Measurements from ENCODE around the gene MCTP1.
"Not testable (repeated sequence)": the region's sequence is repeated elsewhere in the genome, so short reads cannot be mapped to it uniquely, and the experiment has no call there.

Gene MCTP1

GRCh38 chr5:94977437-94977836, 307.5 kb downstream of the MCTP1 start:
- FAIRE-seq, result no peak
- DNase-seq (ENCODE audit: insufficient read length, low spot score), result no peak

DNA sequence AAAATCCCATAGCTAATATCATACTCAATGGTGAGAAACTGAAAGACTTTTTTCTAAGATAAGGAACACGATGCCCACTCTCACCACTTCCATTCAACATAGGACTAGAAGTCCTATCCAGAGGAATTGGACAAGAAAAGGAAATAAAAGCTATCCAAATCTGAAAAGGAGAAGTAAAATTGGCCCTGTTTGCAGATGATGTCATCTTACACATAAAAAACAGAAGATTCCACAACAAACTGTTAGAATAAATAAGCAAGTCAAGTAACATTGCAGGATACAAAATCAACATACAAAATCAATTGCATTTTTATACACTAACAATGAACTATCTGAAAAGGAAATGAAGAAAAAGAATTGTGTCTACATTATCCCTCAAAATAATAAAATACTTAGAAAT, 308.0 kb downstream of the MCTP1 start:
- DNase-seq (ENCODE audit: insufficient read length, low spot score) (no peak), FAIRE-seq (peak; percentile 8)

DNA sequence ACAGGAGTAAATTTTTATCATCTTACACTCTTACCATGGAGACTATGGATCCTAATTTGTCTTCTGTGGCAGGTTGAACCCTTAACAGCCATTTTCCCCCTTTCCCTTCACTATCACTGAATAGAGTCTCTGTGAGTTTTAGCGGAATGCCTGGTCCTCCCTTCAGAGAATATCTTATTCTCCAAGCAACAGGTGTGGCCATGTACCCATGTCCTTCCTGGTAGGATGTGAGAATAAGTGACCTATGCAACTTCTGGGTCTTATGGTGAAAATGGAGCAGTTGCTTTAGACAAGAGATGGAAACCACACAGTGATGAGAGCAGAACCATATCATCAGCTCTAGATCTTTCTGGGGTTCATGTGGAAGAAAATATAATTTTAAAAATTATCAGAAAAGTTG, 312.6 kb downstream of the MCTP1 start:
- DNase-seq (ENCODE audit: insufficient read length, low spot score) (no peak), FAIRE-seq (no peak)

- peak; percentile 83 for FAIRE-seq
- no peak for DNase-seq (ENCODE audit: insufficient read length, low spot score)
Measured at GRCh38 chr5:94969174-94969573, 315.7 kb downstream of the MCTP1 start.

GRCh38 chr5:94968507-94969095, 316.3 kb downstream of the MCTP1 start:
- peak; percentile 30 for DNase-seq (ENCODE audit: insufficient read length, low spot score)
- FAIRE-seq, result peak; percentile 93

DNA sequence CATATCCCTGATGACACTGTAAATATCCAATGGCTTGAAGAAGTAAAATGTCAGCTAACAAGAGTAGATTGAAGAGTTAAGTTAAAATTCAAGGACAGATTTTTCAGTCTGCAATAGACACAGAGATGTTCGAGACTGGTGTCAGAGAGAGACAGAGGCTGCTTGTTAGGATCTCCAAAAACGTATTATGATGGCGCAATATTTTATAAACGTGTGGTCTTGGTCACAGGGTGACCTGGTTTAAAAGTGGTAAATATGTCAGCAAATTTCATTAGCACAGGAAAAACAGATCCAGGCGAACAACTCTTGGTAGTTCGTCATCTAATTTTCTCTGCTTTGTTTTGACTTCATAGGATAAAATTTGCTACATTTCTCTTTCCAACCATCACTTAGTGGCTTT, 317.4 kb downstream of the MCTP1 start:
- DNase-seq (ENCODE audit: insufficient read length, low spot score), result no peak
- no peak for FAIRE-seq

DNA sequence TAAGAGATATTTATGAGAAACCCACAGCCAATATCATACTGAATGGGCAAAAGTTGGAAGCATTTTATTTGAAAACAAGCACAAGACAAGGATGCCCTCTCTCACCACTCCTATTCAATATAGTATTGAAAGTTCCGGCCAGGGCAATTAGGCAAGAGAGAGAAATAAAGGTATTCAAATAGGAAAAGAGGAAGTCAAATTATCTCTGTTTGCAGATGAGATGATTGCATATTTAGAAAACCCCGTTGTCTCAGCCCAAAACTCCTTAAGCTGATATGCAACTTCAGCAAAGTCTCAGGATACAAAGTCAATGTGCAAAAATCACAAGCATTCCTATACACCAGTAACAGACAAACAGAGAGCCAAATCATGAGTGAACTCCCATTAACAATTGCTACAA, 325.6 kb downstream of the MCTP1 start:
- not testable (repeated sequence) for DNase-seq (ENCODE audit: insufficient read length, low spot score); FAIRE-seq

DNA sequence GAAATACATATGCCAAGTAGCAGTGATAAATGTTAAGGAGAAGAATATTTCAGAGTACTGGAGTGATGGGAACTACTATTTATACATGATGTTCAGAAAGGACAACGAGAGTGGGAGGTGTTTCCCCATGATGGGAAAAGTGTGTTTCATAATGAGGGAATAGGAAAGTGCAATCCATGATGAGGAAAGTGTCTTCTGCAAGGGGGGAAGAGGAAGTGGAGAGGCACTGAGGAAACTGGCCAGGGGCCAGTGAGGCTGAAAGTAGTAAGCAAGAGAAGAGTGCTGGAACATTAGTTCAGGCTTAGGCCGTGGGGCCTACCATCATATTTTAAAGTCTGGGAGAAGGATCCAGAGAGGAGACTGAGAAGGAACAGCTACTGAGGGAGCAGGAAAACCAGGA, 339.2 kb downstream of the MCTP1 start:
- DNase-seq (ENCODE audit: insufficient read length, low spot score) (no peak), FAIRE-seq (no peak)

DNA sequence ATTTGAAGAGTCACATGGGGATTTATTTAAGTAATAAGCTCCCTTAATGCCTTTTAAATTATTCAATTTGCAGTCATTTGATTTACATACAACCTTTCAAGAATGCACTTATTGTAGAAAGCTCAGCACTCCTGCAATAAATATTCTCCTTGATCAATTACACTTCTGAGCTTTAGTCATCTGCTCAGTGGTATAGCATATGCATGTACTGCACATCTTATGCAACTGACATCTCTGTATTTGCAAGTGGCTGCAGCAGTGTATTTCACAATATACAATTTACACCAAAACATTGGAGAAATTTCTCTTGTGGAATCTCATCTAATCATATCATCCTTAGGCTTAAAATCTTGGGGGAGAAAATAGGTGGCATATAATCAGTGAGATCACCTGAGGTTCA, 340.7 kb downstream of the MCTP1 start:
- DNase-seq (ENCODE audit: insufficient read length, low spot score) (no peak), FAIRE-seq (no peak)

DNA sequence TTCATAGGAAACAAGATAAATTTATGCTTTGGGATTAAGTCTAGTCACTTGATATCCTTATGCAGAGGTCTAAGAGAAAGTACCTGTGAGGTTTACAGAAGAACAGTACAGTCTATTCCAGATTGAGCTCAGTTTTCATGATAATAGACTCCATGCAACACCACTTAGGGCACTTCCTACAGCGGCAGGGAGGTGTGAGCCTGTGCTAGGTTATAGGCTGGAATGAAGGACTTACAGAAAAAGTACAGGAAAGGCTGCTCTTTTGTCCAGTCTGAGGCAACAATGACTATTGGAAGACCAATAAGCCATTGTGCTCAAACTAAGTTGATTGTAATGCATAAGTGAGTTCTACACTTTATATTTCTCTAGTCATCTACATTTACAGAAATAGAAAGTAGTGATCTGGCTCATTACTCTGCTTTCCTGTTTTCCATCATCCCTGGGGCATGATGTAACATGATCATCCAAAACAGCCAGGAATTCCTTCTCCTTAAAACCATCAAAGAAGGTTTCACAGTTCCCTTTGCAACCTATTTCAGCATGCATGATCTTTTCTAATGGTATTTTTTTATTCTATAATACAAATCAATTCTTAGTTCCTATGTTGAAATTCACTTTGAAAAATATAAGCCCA, 343.7 kb downstream of the MCTP1 start:
- no peak for DNase-seq (ENCODE audit: insufficient read length, low spot score)
- no peak for FAIRE-seq

DNA sequence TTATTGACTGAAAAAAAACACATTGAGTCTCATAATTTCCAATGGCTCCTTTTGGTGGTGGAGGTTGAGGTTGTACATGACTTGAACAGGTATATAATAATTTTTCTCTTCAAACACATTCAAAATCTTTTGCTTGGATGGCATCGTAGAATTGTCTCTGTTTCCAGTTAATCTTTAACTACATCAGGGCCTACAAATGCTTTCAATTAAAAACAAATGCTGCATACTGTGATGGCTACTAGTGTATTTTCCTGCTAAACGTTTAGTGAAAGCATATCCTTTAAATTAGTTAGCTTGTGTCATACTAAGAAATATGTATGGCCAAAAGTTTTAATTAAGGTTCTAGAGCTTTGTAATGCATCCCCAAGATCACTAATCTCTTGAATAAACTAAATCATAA, 352.6 kb downstream of the MCTP1 start:
- FAIRE-seq, result no peak
- DNase-seq (ENCODE audit: insufficient read length, low spot score), result no peak

GRCh38 chr5:94928891-94929290, 356.0 kb downstream of the MCTP1 start:
- no peak for DNase-seq (ENCODE audit: insufficient read length, low spot score)
- FAIRE-seq, result no peak

- no peak for FAIRE-seq
- DNase-seq (ENCODE audit: insufficient read length, low spot score), result no peak
Measured at GRCh38 chr5:94920570-94920969, 364.3 kb downstream of the MCTP1 start.

- no peak for DNase-seq (ENCODE audit: insufficient read length, low spot score)
- FAIRE-seq, result no peak
Measured at GRCh38 chr5:94916619-94917018, 368.3 kb downstream of the MCTP1 start.

DNA sequence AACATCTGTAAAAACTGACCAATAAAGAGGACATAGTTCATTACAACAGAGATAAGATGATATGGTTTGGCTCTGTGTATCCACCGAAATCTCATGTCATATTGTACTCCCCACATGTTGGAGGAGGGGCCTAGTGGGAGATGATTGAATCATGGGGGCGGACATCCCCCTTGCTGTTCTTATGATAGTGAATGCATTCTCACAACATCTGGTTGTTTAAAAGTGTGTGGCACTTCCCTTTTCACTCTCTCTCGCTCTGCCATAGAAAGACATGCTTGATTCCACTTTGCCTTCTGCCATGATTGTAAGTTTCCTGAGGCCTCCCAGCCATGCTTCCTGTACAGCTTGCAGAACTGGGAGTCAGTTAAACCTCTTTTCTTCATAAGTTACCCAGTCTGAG, 373.6 kb downstream of the MCTP1 start:
- no peak for DNase-seq (ENCODE audit: insufficient read length, low spot score)

GRCh38 chr5:94910721-94911120, 374.2 kb downstream of the MCTP1 start:
- DNase-seq (ENCODE audit: insufficient read length, low spot score) (no peak), FAIRE-seq (no peak)

More for the DNA sequence above, 373.6 kb downstream of the MCTP1 start:
- FAIRE-seq, result no peak

- FAIRE-seq (peak; percentile 79), DNase-seq (ENCODE audit: insufficient read length, low spot score) (peak; percentile 2)
Measured at GRCh38 chr5:94908889-94909480, 375.9 kb downstream of the MCTP1 start.

DNA sequence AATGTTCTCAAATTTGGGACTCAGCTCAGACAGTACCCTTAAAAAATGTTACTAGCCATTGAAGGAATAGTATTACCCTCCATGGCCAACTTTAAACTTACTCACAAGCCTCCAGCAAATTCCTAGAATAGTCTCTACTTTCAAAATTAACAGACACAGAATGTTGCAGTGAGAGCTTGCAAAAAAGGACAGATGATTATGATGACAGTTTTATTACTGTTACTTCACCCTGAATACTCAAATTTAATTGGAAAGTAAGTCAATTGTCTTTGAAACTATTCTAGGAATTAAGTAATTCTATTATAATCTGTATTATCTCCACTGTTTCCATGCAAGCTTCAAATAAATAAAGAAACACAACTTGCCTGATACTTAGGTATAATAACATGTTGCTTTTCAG, 378.1 kb downstream of the MCTP1 start:
- DNase-seq (ENCODE audit: insufficient read length, low spot score), result no peak
- no peak for FAIRE-seq

- DNase-seq (ENCODE audit: insufficient read length, low spot score), result no peak
- no peak for FAIRE-seq
Measured at GRCh38 chr5:94903726-94904125, 381.2 kb downstream of the MCTP1 start.

DNA sequence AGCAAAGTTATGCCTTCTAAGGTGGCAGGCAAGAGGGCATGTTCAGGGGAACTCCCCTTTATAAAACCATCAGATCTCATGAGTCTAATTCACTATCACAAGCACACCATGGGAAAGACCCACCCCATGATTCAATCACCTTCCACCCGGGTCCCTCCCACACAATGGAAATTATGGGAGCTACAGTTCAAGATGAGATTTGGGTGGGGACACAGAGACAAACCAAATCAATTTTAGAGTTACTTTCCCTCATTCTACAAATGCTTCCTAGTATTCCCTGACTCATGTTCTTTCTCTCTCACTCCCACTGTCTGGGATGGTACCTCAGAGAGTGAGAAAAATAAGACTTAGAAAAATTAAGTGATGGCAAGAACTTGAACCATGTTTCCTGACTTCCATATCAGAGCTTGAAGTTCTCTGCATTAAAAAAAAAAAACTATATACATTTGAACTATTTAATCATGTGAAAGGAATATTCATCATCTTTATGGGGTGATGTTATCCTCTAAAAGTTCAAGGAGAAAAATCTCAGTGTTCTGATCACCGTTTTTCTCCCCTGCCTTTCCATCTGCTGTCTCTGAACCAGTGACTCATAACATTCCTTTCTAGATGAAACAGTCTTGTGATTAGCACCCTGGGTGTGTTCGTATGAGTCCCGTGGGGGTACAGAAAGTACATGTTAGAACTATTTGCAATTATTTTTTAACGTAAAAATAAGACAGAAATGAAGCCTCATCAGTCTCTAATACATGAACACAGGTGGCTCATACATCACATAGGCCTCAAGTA, 383.5 kb downstream of the MCTP1 start:
- FAIRE-seq, result peak; percentile 47

DNA sequence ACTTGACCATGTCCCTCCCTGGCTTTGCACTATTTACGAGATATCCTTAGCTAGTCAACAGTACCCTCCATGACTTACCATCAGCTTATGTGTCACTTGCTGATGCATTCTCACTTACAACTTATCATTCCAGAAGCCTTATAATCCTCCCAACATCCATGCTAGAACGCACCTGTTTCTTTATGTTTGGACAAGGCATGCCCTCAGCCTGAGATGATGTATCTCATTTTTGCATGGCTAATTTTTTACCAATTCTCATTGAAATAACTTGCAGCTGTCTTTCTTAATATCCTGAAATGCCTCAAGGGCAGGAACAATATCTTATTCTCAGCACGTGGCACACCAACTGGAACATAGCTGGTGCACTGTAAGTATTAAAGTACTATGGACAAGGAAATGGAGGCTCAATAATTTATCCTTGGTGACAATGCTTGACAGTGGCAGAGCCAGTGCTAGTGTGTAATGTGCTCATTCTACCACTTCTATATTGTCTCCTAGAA, 384.8 kb downstream of the MCTP1 start:
- FAIRE-seq (no peak), DNase-seq (ENCODE audit: insufficient read length, low spot score) (no peak)

More for the DNA sequence above, 383.5 kb downstream of the MCTP1 start:
- peak; percentile 1 for DNase-seq (ENCODE audit: insufficient read length, low spot score)
